Activated effector memory CD4-positive, alpha-beta T cell treated with Interleukin-2 at 50 U/mL for 16 hours (primary cell): ENCODE data around the gene LPCAT3.
A peak's percentile ranks its signal among the peaks of the same experiment; 100 is the strongest.

Source experiments
- DNase-seq: peaks from one replicate; pipeline ENCODE4 v3.0.0-alpha.2; 2020

Gene LPCAT3

GRCh38 chr12:6996040-6996441, 22.2 kb downstream of the LPCAT3 start:
- no peak for DNase-seq

- DNase-seq: no peak
Measured at GRCh38 chr12:6987956-6988553, 30.2 kb downstream of the LPCAT3 start.

GRCh38 chr12:6982532-6982931, 35.7 kb downstream of the LPCAT3 start:
- no peak for DNase-seq

GRCh38 chr12:6981152-6982052, 36.9 kb downstream of the LPCAT3 start:
- no peak for DNase-seq

GRCh38 chr12:6980740-6981139, 37.5 kb downstream of the LPCAT3 start:
- DNase-seq: no peak

- DNase-seq: no peak
Measured at GRCh38 chr12:6980075-6980474, 38.2 kb downstream of the LPCAT3 start.

- no peak for DNase-seq
Measured at GRCh38 chr12:6979453-6979852, 38.8 kb downstream of the LPCAT3 start.

- DNase-seq: no peak
Measured at GRCh38 chr12:6979021-6979420, 39.3 kb downstream of the LPCAT3 start.

GRCh38 chr12:6978611-6979011, 39.7 kb downstream of the LPCAT3 start:
- DNase-seq: no peak

- DNase-seq: no peak
Measured at GRCh38 chr12:6978188-6978587, 40.1 kb downstream of the LPCAT3 start.

- no peak for DNase-seq
Measured at GRCh38 chr12:6977653-6978052, 40.6 kb downstream of the LPCAT3 start.

GRCh38 chr12:6975297-6976032, 42.8 kb downstream of the LPCAT3 start:
- no peak for DNase-seq

- DNase-seq: no peak
Measured at GRCh38 chr12:6974180-6974579, 44.1 kb downstream of the LPCAT3 start.

- no peak for DNase-seq
Measured at GRCh38 chr12:6970096-6970527, 48.2 kb downstream of the LPCAT3 start.

GRCh38 chr12:6968426-6968825, 49.9 kb downstream of the LPCAT3 start:
- no peak for DNase-seq

GRCh38 chr12:6967651-6968100, 50.6 kb downstream of the LPCAT3 start:
- DNase-seq: no peak

- DNase-seq: no peak
Measured at GRCh38 chr12:6966351-6966750, 51.9 kb downstream of the LPCAT3 start.

GRCh38 chr12:6965714-6966113, 52.6 kb downstream of the LPCAT3 start:
- no peak for DNase-seq

GRCh38 chr12:6965026-6965661, 53.1 kb downstream of the LPCAT3 start:
- peak; percentile 80 for DNase-seq

- DNase-seq: no peak
Measured at GRCh38 chr12:6964605-6965025, 53.7 kb downstream of the LPCAT3 start.

GRCh38 chr12:6963791-6964413, 54.4 kb downstream of the LPCAT3 start:
- DNase-seq: no peak

GRCh38 chr12:6963016-6963731, 55.1 kb downstream of the LPCAT3 start:
- no peak for DNase-seq
